Caco-2 (cell line): ENCODE results near the gene NKD2. TPM values are rescaled to one million over a fixed set of nuclear protein-coding genes. Genes with fewer than 3 reads are reported as not detected.
A peak's percentile ranks its signal among the peaks of the same experiment; 100 is the strongest.

Source experiments
- BruUV-seq: library from RNA; stranded (reverse); fragments of 400-500 nt; replicated peaks from 2 replicates; lab custom pipeline; 2021; lab: Mats Ljungman, UMichigan
- CTCF ChIA-PET: fragments of 300-600 bp; sonication (Branson Sonifier 250); formaldehyde crosslinking; loops from one replicate; lab custom pipeline; 2022; ENCODE audit warnings: antibody characterized with exemption; lab: Charles Lee
- POLR2A ChIA-PET: fragments of 300-600 bp; sonication (Branson Sonifier 250); formaldehyde crosslinking; loops from one replicate; lab custom pipeline; 2022; ENCODE audit warnings: antibody characterized with exemption; lab: Charles Lee
- DNase-seq, 2 experiments: peaks; one replicate each; pipeline versions ENCODE4 v3.0.0 to v3.0.0-alpha.2; 2020 to 2022
- H3K27me3 ChIP-seq: replicated peaks from 2 replicates; pipeline ENCODE4 v1.6.0; 2011; ENCODE audit warnings: low read length; ENCODE audit not compliant: control insufficient read depth, insufficient read depth
- H3K36me3 ChIP-seq: 2 replicates; pipeline ENCODE4 v1.5.1; 2011; ENCODE audit warnings: low read length; ENCODE audit not compliant: control insufficient read depth, insufficient read depth
- H3K4me1 ChIP-seq: fragments of 250-450 bp; sonication (Bioruptor Pico); 2 replicates; pipeline ENCODE4 v1.5.1; 2020; ENCODE audit warnings: mild to moderate bottlenecking
- H3K4me3 ChIP-seq: 2 replicates; pipeline ENCODE4 v1.5.1; 2011; ENCODE audit warnings: low read depth, mild to moderate bottlenecking, control low read depth, low read length
- H3K9me3 ChIP-seq: fragments of 250-450 bp; sonication (Bioruptor Pico); 2 replicates; pipeline ENCODE4 v1.5.1; 2020; ENCODE audit warnings: mild to moderate bottlenecking, moderate library complexity
- H3K27ac Mint-ChIP-seq: one replicate; pipeline ENCODE4 v1.8.0; 2022; ENCODE audit warnings: mixed read lengths; ENCODE audit not compliant: unreplicated experiment
- H3K27me3 Mint-ChIP-seq: one replicate; pipeline ENCODE4 v1.8.0; 2022; ENCODE audit warnings: mixed read lengths; ENCODE audit not compliant: insufficient read depth, unreplicated experiment
- H3K36me3 Mint-ChIP-seq: one replicate; pipeline ENCODE4 v1.8.0; 2022; ENCODE audit warnings: mild to moderate bottlenecking, mixed read lengths; ENCODE audit not compliant: insufficient read depth, unreplicated experiment
- H3K4me1 Mint-ChIP-seq: one replicate; pipeline ENCODE4 v1.8.0; 2022; ENCODE audit warnings: low read depth, mixed read lengths; ENCODE audit not compliant: unreplicated experiment
- H3K4me3 Mint-ChIP-seq: one replicate; pipeline ENCODE4 v1.8.0; 2022; ENCODE audit warnings: mild to moderate bottlenecking, moderate library complexity, mixed read lengths; ENCODE audit not compliant: unreplicated experiment
- H3K9me3 Mint-ChIP-seq: one replicate; pipeline ENCODE4 v1.8.0; 2022; ENCODE audit warnings: mixed read lengths; ENCODE audit not compliant: unreplicated experiment
- intact Hi-C: fragments of 100-400 bp; cut with micrococcal nuclease; formaldehyde crosslinking; loops from one replicate; pipeline ENCODE4 v1.10.0; 2022; ENCODE audit not compliant: unreplicated experiment
- total RNA-seq: library from RNA; stranded (reverse); gene quantifications from 2 replicates; pipeline ENCODE4 v1.2.3, GENCODE V29; 2022
- TF ChIP-seq, protein P1 (sequence below), 2 experiments: fragments of 200-600 bp in 1 of 2; IDR thresholded peaks; 1 replicate in 1 of 2; 2 replicates in 1 of 2; pipeline versions ENCODE4 v1.5.1 to v1.8.0; 2011 to 2022; ENCODE audit warnings: antibody characterized with exemption in 1 of 2, control low read depth in 1 of 2, inconsistent platforms in 1 of 2, low read depth in 1 of 2, low read length in 1 of 2, mild to moderate bottlenecking in 1 of 2, moderate library complexity in 1 of 2; ENCODE audit not compliant: insufficient read depth in 1 of 2, severe bottlenecking in 1 of 2, unreplicated experiment in 1 of 2

Gene NKD2
- total RNA-seq, 1 experiment from 2014 or later: 17.7 TPM

DNA sequence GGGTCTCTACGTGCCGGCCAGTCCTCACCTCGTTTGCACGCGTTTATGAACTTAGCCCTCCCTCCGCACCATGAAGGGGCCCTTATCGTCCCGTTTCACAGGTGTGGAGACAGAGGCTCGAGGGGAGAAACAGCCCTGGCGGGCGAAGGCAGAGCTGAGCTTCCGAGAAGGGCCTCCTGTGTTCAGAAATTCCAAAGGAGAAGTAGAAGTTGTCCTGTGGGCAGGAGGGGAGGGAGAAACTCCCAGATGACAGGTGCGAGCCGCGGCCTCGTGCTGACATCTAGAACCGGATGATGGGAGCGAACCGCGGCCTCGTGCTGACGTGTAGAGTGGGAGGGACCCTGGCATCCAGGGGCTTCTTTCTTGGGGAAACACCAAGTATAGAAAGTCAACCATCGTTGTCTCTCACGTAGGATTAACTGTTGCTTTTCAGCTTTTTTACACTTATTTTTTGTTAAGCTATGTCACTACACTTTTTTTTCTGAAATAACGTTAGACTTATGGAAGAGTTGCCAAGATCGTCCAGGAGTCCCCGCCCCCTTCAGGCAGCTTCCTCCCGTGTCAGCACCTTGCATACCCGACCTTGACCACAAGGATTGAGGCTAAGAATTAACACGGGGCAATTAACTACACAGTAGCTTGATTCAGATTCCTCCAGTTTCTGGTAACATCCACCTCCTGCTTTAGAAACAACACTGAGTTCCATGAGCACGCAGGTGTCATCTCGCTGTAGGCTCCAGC lies 42.8 kb upstream of the NKD2 start:
- intact Hi-C loops: no loop called here
- Histone ChIP-seq H3K4me1 (no peaks in the 10 kb centered on the region), H3K36me3 (no peaks in the 10 kb centered on the region), H3K4me3 (no peak overlapping the region), H3K9me3 (no peaks in the 10 kb centered on the region), H3K27me3 (no peaks in the 10 kb centered on the region; the same call in 1 of the 2 replicates)
- no peak overlapping the region for H3K4me3 Mint-ChIP-seq
- peak in 1 of 2 experiments; percentile 1 for DNase-seq
- no peaks in the 10 kb centered on the region for H3K36me3 Mint-ChIP-seq
- H3K4me1 Mint-ChIP-seq: peaks cover 9% of the 10 kb centered on the region
- H3K27ac Mint-ChIP-seq: no peak overlapping the region
- peaks cover 17% of the 10 kb centered on the region for H3K27me3 Mint-ChIP-seq
- POLR2A ChIA-PET: no interaction called here
- TF ChIP-seq, protein P1, sequence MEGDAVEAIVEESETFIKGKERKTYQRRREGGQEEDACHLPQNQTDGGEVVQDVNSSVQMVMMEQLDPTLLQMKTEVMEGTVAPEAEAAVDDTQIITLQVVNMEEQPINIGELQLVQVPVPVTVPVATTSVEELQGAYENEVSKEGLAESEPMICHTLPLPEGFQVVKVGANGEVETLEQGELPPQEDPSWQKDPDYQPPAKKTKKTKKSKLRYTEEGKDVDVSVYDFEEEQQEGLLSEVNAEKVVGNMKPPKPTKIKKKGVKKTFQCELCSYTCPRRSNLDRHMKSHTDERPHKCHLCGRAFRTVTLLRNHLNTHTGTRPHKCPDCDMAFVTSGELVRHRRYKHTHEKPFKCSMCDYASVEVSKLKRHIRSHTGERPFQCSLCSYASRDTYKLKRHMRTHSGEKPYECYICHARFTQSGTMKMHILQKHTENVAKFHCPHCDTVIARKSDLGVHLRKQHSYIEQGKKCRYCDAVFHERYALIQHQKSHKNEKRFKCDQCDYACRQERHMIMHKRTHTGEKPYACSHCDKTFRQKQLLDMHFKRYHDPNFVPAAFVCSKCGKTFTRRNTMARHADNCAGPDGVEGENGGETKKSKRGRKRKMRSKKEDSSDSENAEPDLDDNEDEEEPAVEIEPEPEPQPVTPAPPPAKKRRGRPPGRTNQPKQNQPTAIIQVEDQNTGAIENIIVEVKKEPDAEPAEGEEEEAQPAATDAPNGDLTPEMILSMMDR (IDR thresholded peaks at IDR 0.05; ENCODE audit: insufficient read depth in 1 of 2, low read depth in 1 of 2, low read length in 1 of 2, severe bottlenecking in 1 of 2, unreplicated experiment in 1 of 2): no peak
- peaks cover under 1% of the 10 kb centered on the region for H3K9me3 Mint-ChIP-seq
- CTCF ChIA-PET: no interaction called here
- no TSS peak for BruUV-seq

DNA sequence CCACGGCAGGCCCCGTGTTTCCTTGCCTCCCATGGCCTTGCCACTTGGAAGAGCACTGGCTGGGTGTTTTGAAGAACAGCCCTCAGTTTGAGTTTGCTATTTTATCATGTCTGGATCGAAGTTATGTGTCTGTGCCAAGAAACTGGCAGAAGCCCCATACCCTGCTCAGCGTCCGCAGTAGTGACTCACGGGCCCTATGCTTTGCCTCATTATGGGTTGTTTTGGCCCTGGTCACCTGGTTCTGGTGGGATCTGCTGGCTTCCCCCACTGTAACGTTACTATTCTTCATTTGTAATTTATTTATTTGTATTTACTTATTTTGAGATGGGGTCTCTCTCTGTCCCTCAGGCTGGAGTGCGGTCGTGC lies 42.3 kb upstream of the NKD2 start:
- Histone ChIP-seq H3K4me3 (no peak overlapping the region), H3K27me3 (no peaks in the 10 kb centered on the region; the same call in 1 of the 2 replicates), H3K4me1 (no peaks in the 10 kb centered on the region), H3K9me3 (no peaks in the 10 kb centered on the region), H3K36me3 (no peaks in the 10 kb centered on the region)
- no TSS peak for BruUV-seq
- Mint-ChIP-seq H3K9me3 (peaks cover 6% of the 10 kb centered on the region), H3K27ac (no peak overlapping the region), H3K27me3 (peaks cover 23% of the 10 kb centered on the region), H3K4me3 (no peak overlapping the region), H3K36me3 (no peaks in the 10 kb centered on the region), H3K4me1 (peaks cover 5% of the 10 kb centered on the region)
- TF ChIP-seq, protein P1 (IDR thresholded peaks at IDR 0.05; ENCODE audit: insufficient read depth in 1 of 2, low read depth in 1 of 2, low read length in 1 of 2, severe bottlenecking in 1 of 2, unreplicated experiment in 1 of 2): no peak
- ChIA-PET CTCF (no interaction called here), POLR2A (no interaction called here)
- intact Hi-C loops: no loop called here
- DNase-seq: no peak

DNA sequence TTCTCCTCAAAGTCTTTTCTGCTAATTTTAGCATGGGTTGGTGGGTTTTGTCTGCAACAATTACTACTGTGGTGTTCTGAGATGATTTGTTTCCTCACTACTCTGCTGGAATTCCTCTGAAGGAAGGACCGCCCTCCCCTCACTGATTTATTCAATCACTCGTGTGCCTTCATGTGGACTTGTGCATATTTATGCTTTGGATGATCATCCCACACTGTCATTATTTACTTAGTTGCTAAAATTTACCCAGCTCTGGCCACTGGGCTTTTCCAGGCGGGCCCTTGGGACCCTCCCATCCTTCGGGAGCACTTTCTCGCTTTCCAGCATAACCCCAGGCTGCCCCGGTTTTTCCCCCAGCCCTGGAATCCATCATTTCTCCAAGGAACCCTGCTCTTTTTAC lies 41.7 kb upstream of the NKD2 start:
- Histone ChIP-seq H3K4me1 (no peaks in the 10 kb centered on the region), H3K36me3 (no peaks in the 10 kb centered on the region), H3K4me3 (no peak overlapping the region), H3K9me3 (no peaks in the 10 kb centered on the region), H3K27me3 (no peaks in the 10 kb centered on the region; the same call in 1 of the 2 replicates)
- no peak for DNase-seq
- POLR2A ChIA-PET: no interaction called here
- peaks cover 23% of the 10 kb centered on the region for H3K27me3 Mint-ChIP-seq
- BruUV-seq: no TSS peak
- no peak overlapping the region for H3K27ac Mint-ChIP-seq
- intact Hi-C loops: no loop called here
- peaks cover 10% of the 10 kb centered on the region for H3K9me3 Mint-ChIP-seq
- H3K36me3 Mint-ChIP-seq: no peaks in the 10 kb centered on the region
- TF ChIP-seq, protein P1 (IDR thresholded peaks at IDR 0.05; ENCODE audit: insufficient read depth in 1 of 2, low read depth in 1 of 2, low read length in 1 of 2, severe bottlenecking in 1 of 2, unreplicated experiment in 1 of 2): no peak
- H3K4me1 Mint-ChIP-seq: peaks cover 5% of the 10 kb centered on the region
- no peak overlapping the region for H3K4me3 Mint-ChIP-seq
- CTCF ChIA-PET: no interaction called here
